ENCODE data around the gene DNMT1.

The DNMT1 gene

GRCh38 chr19:10184636-10185035, 10.1 kb downstream of the DNMT1 start:
- H3K9me2 ChIP-seq (replicated peaks; ENCODE audit: insufficient read depth, low read length): no peaks in the 10 kb centered on the region
- H3K27ac ChIP-seq (ENCODE audit: low read length): no peak overlapping the region
- H3K9ac ChIP-seq (ENCODE audit: low read length): no peak overlapping the region
- no peak overlapping the region for H3K4me3 ChIP-seq (ENCODE audit: low read length)
- H3K9me3 ChIP-seq (replicated peaks; ENCODE audit: insufficient read depth, low read length): no peaks in the 10 kb centered on the region
- H3K4me2 ChIP-seq (ENCODE audit: low read depth, low read length): no peak overlapping the region
- H3K79me2 ChIP-seq (ENCODE audit: low read length): peaks cover 92% of the 10 kb centered on the region
- H4K20me1 ChIP-seq (ENCODE audit: insufficient read depth, low read length): peaks cover 45% of the 10 kb centered on the region
- no peaks in the 10 kb centered on the region for H3K4me1 ChIP-seq (ENCODE audit: low read length)
- peaks cover 14% of the 10 kb centered on the region for H3K36me3 ChIP-seq (replicated peaks; ENCODE audit: insufficient read depth, low read length)
- TF ChIP-seq EZH2 (optimal IDR thresholded peaks at IDR 0.05; ENCODE audit: low read depth, low read length) (no peak), EZH2phosphoT487 (IDR thresholded peaks at IDR 0.05; ENCODE audit: low read length) (no peak)
- H3K27me3 ChIP-seq (replicated peaks; ENCODE audit: insufficient read depth, low read length): no peaks in the 10 kb centered on the region
- no peak overlapping the region for H2AFZ ChIP-seq (ENCODE audit: low read length)
- no peaks in the 10 kb centered on the region for H3F3A ChIP-seq (ENCODE audit: insufficient read depth, low read length)
- no peak for DNase-seq

GRCh38 chr19:10183926-10184325, 10.8 kb downstream of the DNMT1 start:
- no peaks in the 10 kb centered on the region for H3K9me2 ChIP-seq (replicated peaks; ENCODE audit: insufficient read depth, low read length)
- H3K36me3 ChIP-seq (replicated peaks; ENCODE audit: insufficient read depth, low read length): peaks cover 18% of the 10 kb centered on the region
- H2AFZ ChIP-seq (ENCODE audit: low read length): no peak overlapping the region
- TF ChIP-seq EZH2 (optimal IDR thresholded peaks at IDR 0.05; ENCODE audit: low read depth, low read length) (no peak), CTCF (IDR thresholded peaks at IDR 0.05; ENCODE audit: low read length) (no peak), EZH2phosphoT487 (IDR thresholded peaks at IDR 0.05; ENCODE audit: low read length) (no peak)
- peaks cover 92% of the 10 kb centered on the region for H3K79me2 ChIP-seq (ENCODE audit: low read length)
- DNase-seq: no peak
- peaks cover 40% of the 10 kb centered on the region for H4K20me1 ChIP-seq (ENCODE audit: insufficient read depth, low read length)
- H3K9me3 ChIP-seq (replicated peaks; ENCODE audit: insufficient read depth, low read length): no peaks in the 10 kb centered on the region
- no peak overlapping the region for H3K9ac ChIP-seq (ENCODE audit: low read length)
- no peaks in the 10 kb centered on the region for H3F3A ChIP-seq (ENCODE audit: insufficient read depth, low read length)
- H3K4me2 ChIP-seq (ENCODE audit: low read depth, low read length): no peak overlapping the region
- H3K4me3 ChIP-seq (ENCODE audit: low read length): no peak overlapping the region
- H3K27me3 ChIP-seq (replicated peaks; ENCODE audit: insufficient read depth, low read length): no peaks in the 10 kb centered on the region
- no peaks in the 10 kb centered on the region for H3K4me1 ChIP-seq (ENCODE audit: low read length)
- H3K27ac ChIP-seq (ENCODE audit: low read length): no peak overlapping the region

- H3K9me2 ChIP-seq (replicated peaks; ENCODE audit: insufficient read depth, low read length): no peaks in the 10 kb centered on the region
- no peak for DNase-seq
- H3F3A ChIP-seq (ENCODE audit: insufficient read depth, low read length): no peaks in the 10 kb centered on the region
- H3K4me1 ChIP-seq (ENCODE audit: low read length): no peaks in the 10 kb centered on the region
- H4K20me1 ChIP-seq (ENCODE audit: insufficient read depth, low read length): peaks cover 31% of the 10 kb centered on the region
- H3K36me3 ChIP-seq (replicated peaks; ENCODE audit: insufficient read depth, low read length): peaks cover 18% of the 10 kb centered on the region
- H3K79me2 ChIP-seq (ENCODE audit: low read length): peaks cover 82% of the 10 kb centered on the region
- H3K9ac ChIP-seq (ENCODE audit: low read length): no peak overlapping the region
- TF ChIP-seq CTCF (IDR thresholded peaks at IDR 0.05; ENCODE audit: low read length) (no peak), EZH2phosphoT487 (IDR thresholded peaks at IDR 0.05; ENCODE audit: low read length) (no peak), EZH2 (optimal IDR thresholded peaks at IDR 0.05; ENCODE audit: low read depth, low read length) (no peak)
- H3K9me3 ChIP-seq (replicated peaks; ENCODE audit: insufficient read depth, low read length): no peaks in the 10 kb centered on the region
- H3K4me2 ChIP-seq (ENCODE audit: low read depth, low read length): no peak overlapping the region
- no peak overlapping the region for H3K4me3 ChIP-seq (ENCODE audit: low read length)
- no peak overlapping the region for H3K27ac ChIP-seq (ENCODE audit: low read length)
- H3K27me3 ChIP-seq (replicated peaks; ENCODE audit: insufficient read depth, low read length): no peaks in the 10 kb centered on the region
- no peak overlapping the region for H2AFZ ChIP-seq (ENCODE audit: low read length)
Measured at GRCh38 chr19:10182847-10183246, 11.9 kb downstream of the DNMT1 start.

GRCh38 chr19:10182076-10182475, 12.7 kb downstream of the DNMT1 start:
- H3K9ac ChIP-seq (ENCODE audit: low read length): no peak overlapping the region
- peaks cover 81% of the 10 kb centered on the region for H3K79me2 ChIP-seq (ENCODE audit: low read length)
- TF ChIP-seq EZH2phosphoT487 (IDR thresholded peaks at IDR 0.05; ENCODE audit: low read length): no peak
- TF ChIP-seq CTCF (IDR thresholded peaks at IDR 0.05; ENCODE audit: low read length): no peak
- TF ChIP-seq EZH2 (optimal IDR thresholded peaks at IDR 0.05; ENCODE audit: low read depth, low read length): no peak
- H3K9me3 ChIP-seq (replicated peaks; ENCODE audit: insufficient read depth, low read length): no peaks in the 10 kb centered on the region
- H3K9me2 ChIP-seq (replicated peaks; ENCODE audit: insufficient read depth, low read length): no peaks in the 10 kb centered on the region
- H3K4me2 ChIP-seq (ENCODE audit: low read depth, low read length): no peak overlapping the region
- H3K27me3 ChIP-seq (replicated peaks; ENCODE audit: insufficient read depth, low read length): no peaks in the 10 kb centered on the region
- H3F3A ChIP-seq (ENCODE audit: insufficient read depth, low read length): no peaks in the 10 kb centered on the region
- DNase-seq: no peak
- peaks cover 23% of the 10 kb centered on the region for H4K20me1 ChIP-seq (ENCODE audit: insufficient read depth, low read length)
- H2AFZ ChIP-seq (ENCODE audit: low read length): no peak overlapping the region
- peaks cover 21% of the 10 kb centered on the region for H3K36me3 ChIP-seq (replicated peaks; ENCODE audit: insufficient read depth, low read length)
- no peak overlapping the region for H3K27ac ChIP-seq (ENCODE audit: low read length)
- no peak overlapping the region for H3K4me3 ChIP-seq (ENCODE audit: low read length)
- H3K4me1 ChIP-seq (ENCODE audit: low read length): no peaks in the 10 kb centered on the region

Data from MM.1S (cell line).